ENCODE measurements around the gene RPS15.
"Not testable (repeated sequence)": the region's sequence is repeated elsewhere in the genome, so short reads cannot be mapped to it uniquely, and the experiment has no call there.

RPS15 gene

GRCh38 chr19:1474765-1475351, 36.7 kb downstream of the RPS15 start:
- Histone ChIP-seq H3K36me3 (ENCODE audit: control insufficient read depth, insufficient read depth, low read length) (peaks cover 5% of the 10 kb centered on the region), H3K27me3 (replicated peaks; ENCODE audit: control insufficient read depth, insufficient read depth, low read length, poor library complexity, severe bottlenecking) (no peaks in the 10 kb centered on the region), H3K27ac (ENCODE audit: insufficient read depth, low read length, poor library complexity, severe bottlenecking) (no peak overlapping the region), H3K9me3 (ENCODE audit: control insufficient read depth, low read length) (no peaks in the 10 kb centered on the region), H3K4me3 (ENCODE audit: insufficient read depth, low read depth, low read length, poor library complexity, severe bottlenecking) (no peak overlapping the region), H3K4me1 (ENCODE audit: control insufficient read depth, insufficient read depth, low read length, poor library complexity, severe bottlenecking) (peaks cover 35% of the 10 kb centered on the region)
- DNase-seq, result no peak

GRCh38 chr19:1475751-1476437, 37.7 kb downstream of the RPS15 start:
- Histone ChIP-seq H3K27me3 (replicated peaks; ENCODE audit: control insufficient read depth, insufficient read depth, low read length, poor library complexity, severe bottlenecking) (no peaks in the 10 kb centered on the region), H3K4me3 (ENCODE audit: insufficient read depth, low read depth, low read length, poor library complexity, severe bottlenecking) (no peak overlapping the region), H3K4me1 (ENCODE audit: control insufficient read depth, insufficient read depth, low read length, poor library complexity, severe bottlenecking) (peaks cover 26% of the 10 kb centered on the region), H3K36me3 (ENCODE audit: control insufficient read depth, insufficient read depth, low read length) (peaks cover 5% of the 10 kb centered on the region), H3K9me3 (ENCODE audit: control insufficient read depth, low read length) (no peaks in the 10 kb centered on the region), H3K27ac (ENCODE audit: insufficient read depth, low read length, poor library complexity, severe bottlenecking) (no peak overlapping the region)
- no peak for DNase-seq

- DNase-seq; H3K27ac ChIP-seq (ENCODE audit: insufficient read depth, low read length, poor library complexity, severe bottlenecking); H3K4me3 ChIP-seq (ENCODE audit: insufficient read depth, low read depth, low read length, poor library complexity, severe bottlenecking); H3K36me3 ChIP-seq (ENCODE audit: control insufficient read depth, insufficient read depth, low read length); H3K9me3 ChIP-seq (ENCODE audit: control insufficient read depth, low read length); H3K27me3 ChIP-seq (replicated peaks; ENCODE audit: control insufficient read depth, insufficient read depth, low read length, poor library complexity, severe bottlenecking): not testable (repeated sequence)
- peaks cover 14% of the 10 kb centered on the region for H3K4me1 ChIP-seq (ENCODE audit: control insufficient read depth, insufficient read depth, low read length, poor library complexity, severe bottlenecking)
Observed at GRCh38 chr19:1477056-1477455, 38.9 kb downstream of the RPS15 start.

GRCh38 chr19:1478934-1479707, 40.9 kb downstream of the RPS15 start, which contains the start of gene C19orf25:
TSS of gene C19orf25 (minus strand) at chr19:1479215. CDS start at chr19:1478903, 312 bp downstream.
- H3K27me3 ChIP-seq (replicated peaks; ENCODE audit: control insufficient read depth, insufficient read depth, low read length, poor library complexity, severe bottlenecking), result no peaks in the 10 kb centered on the region
- no peaks in the 10 kb centered on the region for H3K9me3 ChIP-seq (ENCODE audit: control insufficient read depth, low read length)
- peak within 1 kb of the TSS; percentile 75 for H3K27ac ChIP-seq (ENCODE audit: insufficient read depth, low read length, poor library complexity, severe bottlenecking)
- peak; percentile 76 to 84 (median 80) for DNase-seq
- H3K4me3 ChIP-seq (ENCODE audit: insufficient read depth, low read depth, low read length, poor library complexity, severe bottlenecking), result peak within 1 kb of the TSS; percentile 59
- H3K36me3 ChIP-seq (ENCODE audit: control insufficient read depth, insufficient read depth, low read length), result peaks cover 5% of the 10 kb centered on the region
- peaks cover 14% of the 10 kb centered on the region for H3K4me1 ChIP-seq (ENCODE audit: control insufficient read depth, insufficient read depth, low read length, poor library complexity, severe bottlenecking)

GRCh38 chr19:1481224-1481892, 43.2 kb downstream of the RPS15 start:
- Histone ChIP-seq H3K27ac (ENCODE audit: insufficient read depth, low read length, poor library complexity, severe bottlenecking) (no peak overlapping the region), H3K4me3 (ENCODE audit: insufficient read depth, low read depth, low read length, poor library complexity, severe bottlenecking) (no peak overlapping the region), H3K4me1 (ENCODE audit: control insufficient read depth, insufficient read depth, low read length, poor library complexity, severe bottlenecking) (peaks cover 14% of the 10 kb centered on the region), H3K36me3 (ENCODE audit: control insufficient read depth, insufficient read depth, low read length) (no peaks in the 10 kb centered on the region), H3K27me3 (replicated peaks; ENCODE audit: control insufficient read depth, insufficient read depth, low read length, poor library complexity, severe bottlenecking) (no peaks in the 10 kb centered on the region), H3K9me3 (ENCODE audit: control insufficient read depth, low read length) (no peaks in the 10 kb centered on the region)
- DNase-seq, result no peak

- Histone ChIP-seq H3K4me1 (ENCODE audit: control insufficient read depth, insufficient read depth, low read length, poor library complexity, severe bottlenecking) (peaks cover 14% of the 10 kb centered on the region), H3K4me3 (ENCODE audit: insufficient read depth, low read depth, low read length, poor library complexity, severe bottlenecking) (no peak overlapping the region), H3K27ac (ENCODE audit: insufficient read depth, low read length, poor library complexity, severe bottlenecking) (no peak overlapping the region), H3K27me3 (replicated peaks; ENCODE audit: control insufficient read depth, insufficient read depth, low read length, poor library complexity, severe bottlenecking) (no peaks in the 10 kb centered on the region), H3K36me3 (ENCODE audit: control insufficient read depth, insufficient read depth, low read length) (no peaks in the 10 kb centered on the region), H3K9me3 (ENCODE audit: control insufficient read depth, low read length) (no peaks in the 10 kb centered on the region)
- DNase-seq, result no peak
Observed at GRCh38 chr19:1481893-1482360, 43.7 kb downstream of the RPS15 start.

GRCh38 chr19:1482361-1483130, 44.4 kb downstream of the RPS15 start:
- H3K27ac ChIP-seq (ENCODE audit: insufficient read depth, low read length, poor library complexity, severe bottlenecking), result no peak overlapping the region
- no peaks in the 10 kb centered on the region for H3K36me3 ChIP-seq (ENCODE audit: control insufficient read depth, insufficient read depth, low read length)
- H3K4me1 ChIP-seq (ENCODE audit: control insufficient read depth, insufficient read depth, low read length, poor library complexity, severe bottlenecking), result peaks cover 10% of the 10 kb centered on the region
- H3K9me3 ChIP-seq (ENCODE audit: control insufficient read depth, low read length), result no peaks in the 10 kb centered on the region
- H3K4me3 ChIP-seq (ENCODE audit: insufficient read depth, low read depth, low read length, poor library complexity, severe bottlenecking), result no peak overlapping the region
- H3K27me3 ChIP-seq (replicated peaks; ENCODE audit: control insufficient read depth, insufficient read depth, low read length, poor library complexity, severe bottlenecking), result no peaks in the 10 kb centered on the region
- no peak for DNase-seq

- H3K36me3 ChIP-seq (ENCODE audit: control insufficient read depth, insufficient read depth, low read length), result no peaks in the 10 kb centered on the region
- no peak overlapping the region for H3K27ac ChIP-seq (ENCODE audit: insufficient read depth, low read length, poor library complexity, severe bottlenecking)
- no peak overlapping the region for H3K4me3 ChIP-seq (ENCODE audit: insufficient read depth, low read depth, low read length, poor library complexity, severe bottlenecking)
- peaks cover 9% of the 10 kb centered on the region for H3K4me1 ChIP-seq (ENCODE audit: control insufficient read depth, insufficient read depth, low read length, poor library complexity, severe bottlenecking)
- no peaks in the 10 kb centered on the region for H3K27me3 ChIP-seq (replicated peaks; ENCODE audit: control insufficient read depth, insufficient read depth, low read length, poor library complexity, severe bottlenecking)
- H3K9me3 ChIP-seq (ENCODE audit: control insufficient read depth, low read length), result no peaks in the 10 kb centered on the region
- no peak for DNase-seq
Observed at GRCh38 chr19:1483131-1483978, 45.2 kb downstream of the RPS15 start.
